Left colon (tissue), 2 donors: ENCODE data around the gene APEX2. TPM values are rescaled to one million over a fixed set of nuclear protein-coding genes. Genes with fewer than 3 reads are reported as not detected.

Source experiments
- total RNA-seq, 2 donors: library from RNA; stranded (reverse); fragmentation: NEBNext Ultra II Directional; extraction: Animal tissue kit (Norgen Biotek cat#: 25700); gene quantifications; one replicate each; pipeline ENCODE4 v1.2.1, GENCODE V29; 2021
- donor health status: DM: no; HTN: no; CAD: no.
- donor health status: DM: yes; HTN: yes; CAD: no.

The APEX2 gene
- total RNA-seq, 2 donors from 2014 or later, result 20.8 to 22.1 TPM

Other genes with a start within 250 kb of the APEX2 start
- not detected for gene ITIH6, start 202.1 kb upstream of the APEX2 start, total RNA-seq
- gene MAGED2, start 192.6 kb upstream of the APEX2 start, total RNA-seq, result 10 to 100 TPM; 79.8 to 80.1 TPM
- gene TRO, start 79.5 kb upstream of the APEX2 start, total RNA-seq, result 1 to 10 TPM; 1.5 to 2.1 TPM
- gene PFKFB1, start 6.2 kb upstream of the APEX2 start, total RNA-seq, result under 1 TPM; 0.31 to 0.34 TPM
- gene ALAS2, start 30.6 kb downstream of the APEX2 start, total RNA-seq, result not detected
- gene PAGE2B, start 74.7 kb downstream of the APEX2 start, total RNA-seq, result not detected
- not detected for gene PAGE2, start 88.7 kb downstream of the APEX2 start, total RNA-seq
- gene PAGE5, start 220.0 kb downstream of the APEX2 start, total RNA-seq, result not detected